Choroid plexus epithelial cell (primary cell): ENCODE data around the gene ESRRG.

Experiments used
- DNase-seq: peaks from one replicate; pipeline ENCODE4 v3.0.0-alpha.2; 2010; ENCODE audit warnings: low read depth
- H3K4me3 ChIP-seq: 2 replicates; pipeline ENCODE4 v1.5.1; 2011; ENCODE audit warnings: low read depth, mild to moderate bottlenecking, control low read depth, low read length, moderate library complexity
- CTCF ChIP-seq: conservative IDR thresholded peaks from 2 replicates; pipeline ENCODE4 v1.5.1; 2011; ENCODE audit warnings: low read depth, mild to moderate bottlenecking, control low read depth, inconsistent platforms, low read length, moderate library complexity

ESRRG gene

GRCh38 chr1:216686860-216687766, 36.1 kb downstream of the ESRRG start:
- TF ChIP-seq CTCF = no peak
- peak; percentile 8 for DNase-seq
- H3K4me3 ChIP-seq = no peak overlapping the region

- TF ChIP-seq CTCF = no peak
- H3K4me3 ChIP-seq = no peak overlapping the region
- no peak for DNase-seq
These were observed 40.5 kb downstream of the ESRRG start for GRCh38 chr1:216682752-216683151.

GRCh38 chr1:216679108-216679507, 44.1 kb downstream of the ESRRG start:
- no peak for TF ChIP-seq CTCF
- DNase-seq = no peak
- H3K4me3 ChIP-seq = no peak overlapping the region

GRCh38 chr1:216670118-216670883, 52.9 kb downstream of the ESRRG start:
- no peak for TF ChIP-seq CTCF
- DNase-seq = no peak
- no peak overlapping the region for H3K4me3 ChIP-seq

GRCh38 chr1:216666441-216666840, 56.8 kb downstream of the ESRRG start:
- DNase-seq = no peak
- no peak for TF ChIP-seq CTCF

GRCh38 chr1:216665856-216666255, 57.4 kb downstream of the ESRRG start:
- no peak for DNase-seq
- TF ChIP-seq CTCF = no peak
- no peak overlapping the region for H3K4me3 ChIP-seq

More at GRCh38 chr1:216666441-216666840, 56.8 kb downstream of the ESRRG start:
- no peak overlapping the region for H3K4me3 ChIP-seq

GRCh38 chr1:216665406-216665805, 57.8 kb downstream of the ESRRG start:
- H3K4me3 ChIP-seq = no peak overlapping the region
- DNase-seq = peak; percentile 52
- TF ChIP-seq CTCF = no peak
